Liver (tissue), 9 donors: ENCODE data around the gene CNNM2. TPM values are rescaled to one million over a fixed set of nuclear protein-coding genes. Genes with fewer than 3 reads are reported as not detected.
"Not testable (repeated sequence)": the region's sequence is repeated elsewhere in the genome, so short reads cannot be mapped to it uniquely, and the experiment has no call there.

Source experiments
- DNase-seq: peaks from one replicate; pipeline ENCODE4 v3.0.0-alpha.2; 2017; ENCODE audit warnings: low spot score
- H3K27ac ChIP-seq, 2 donors: one replicate each; pipeline ENCODE4 v1.7.0; 2013; ENCODE audit warnings: inconsistent platforms in 2 of 2, low read length in 2 of 2, control low read depth in 1 of 2, low read depth in 1 of 2, mild to moderate bottlenecking in 1 of 2
- H3K27me3 ChIP-seq, 4 donors: one replicate each; pipeline versions ENCODE4 v1.6.1 to v1.7.0; 2013; ENCODE audit warnings: low read length in 3 of 4, inconsistent platforms in 1 of 4, mild to moderate bottlenecking in 1 of 4, moderate library complexity in 1 of 4; ENCODE audit not compliant: control insufficient read depth in 4 of 4, insufficient read depth in 4 of 4
- H3K36me3 ChIP-seq, 4 donors: one replicate each; pipeline versions ENCODE4 v1.6.1 to v1.7.0; 2013; ENCODE audit warnings: low read length in 3 of 4, mild to moderate bottlenecking in 3 of 4, low read depth in 1 of 4, moderate library complexity in 1 of 4; ENCODE audit not compliant: control insufficient read depth in 4 of 4, insufficient read depth in 3 of 4
- H3K4me1 ChIP-seq, 4 donors: one replicate each; pipeline versions ENCODE4 v1.6.1 to v1.7.0; 2013; ENCODE audit warnings: low read length in 3 of 4, mild to moderate bottlenecking in 3 of 4, moderate library complexity in 1 of 4; ENCODE audit not compliant: control insufficient read depth in 4 of 4, insufficient read depth in 4 of 4
- H3K4me3 ChIP-seq, 3 donors: one replicate each; pipeline versions ENCODE4 v1.6.1 to v1.7.0; 2013; ENCODE audit warnings: low read length in 3 of 3, control low read depth in 1 of 3, low read depth in 1 of 3, mild to moderate bottlenecking in 1 of 3
- H3K9ac ChIP-seq, 2 donors: one replicate each; pipeline ENCODE4 v1.7.0; 2013; ENCODE audit warnings: low read length in 2 of 2, mild to moderate bottlenecking in 2 of 2, moderate library complexity in 2 of 2, control low read depth in 1 of 2, low read depth in 1 of 2
- H3K9me3 ChIP-seq, 4 donors: one replicate each; pipeline versions ENCODE4 v1.6.1 to v1.7.0; 2013; ENCODE audit warnings: low read length in 3 of 4; ENCODE audit not compliant: control insufficient read depth in 4 of 4
- EGR1 ChIP-seq, 2 donors: IDR thresholded peaks; 2 replicates each; pipeline ENCODE4 v1.6.1; 2016 to 2018; ENCODE audit warnings: antibody characterized with exemption in 2 of 2, low read depth in 2 of 2
- FOXA1 ChIP-seq: IDR thresholded peaks from 2 replicates; pipeline ENCODE4 v1.6.1; 2016; ENCODE audit warnings: antibody characterized with exemption
- FOXA2 ChIP-seq: IDR thresholded peaks from 2 replicates; pipeline ENCODE4 v1.6.1; 2016; ENCODE audit warnings: antibody characterized with exemption
- GABPA ChIP-seq, 2 donors: IDR thresholded peaks in 1 of 2; conservative IDR thresholded peaks in 1 of 2; 2 replicates each; pipeline ENCODE4 v1.6.1; 2016; ENCODE audit warnings: antibody characterized with exemption in 2 of 2, mild to moderate bottlenecking in 1 of 2, moderate library complexity in 1 of 2
- HNF4A ChIP-seq, 2 donors: conservative IDR thresholded peaks; 2 replicates each; pipeline ENCODE4 v1.6.1; 2016; ENCODE audit warnings: antibody characterized with exemption in 2 of 2, mild to moderate bottlenecking in 2 of 2
- HNF4G ChIP-seq: IDR thresholded peaks from 2 replicates; pipeline ENCODE4 v1.6.1; 2016; ENCODE audit warnings: antibody characterized with exemption
- JUND ChIP-seq, 2 donors: IDR thresholded peaks; 2 replicates each; pipeline ENCODE4 v1.6.1; 2016; ENCODE audit warnings: antibody characterized with exemption in 2 of 2
- NR2F2 ChIP-seq: IDR thresholded peaks from 2 replicates; pipeline ENCODE4 v1.6.1; 2016; ENCODE audit warnings: antibody characterized with exemption
- RAD21 ChIP-seq, 2 donors: IDR thresholded peaks; 2 replicates each; pipeline ENCODE4 v1.6.1; 2016; ENCODE audit warnings: antibody characterized with exemption in 2 of 2, mild to moderate bottlenecking in 2 of 2
- RXRA ChIP-seq, 2 donors: IDR thresholded peaks; 2 replicates each; pipeline ENCODE4 v1.6.1; 2017 to 2018; ENCODE audit warnings: antibody characterized with exemption in 2 of 2, mild to moderate bottlenecking in 1 of 2
- SP1 ChIP-seq: IDR thresholded peaks from 2 replicates; pipeline ENCODE4 v1.6.1; 2018; ENCODE audit warnings: antibody characterized with exemption, mild to moderate bottlenecking
- TAF1 ChIP-seq: conservative IDR thresholded peaks from 2 replicates; pipeline ENCODE4 v1.6.1; 2016; ENCODE audit warnings: antibody characterized with exemption, mild to moderate bottlenecking
- WGBS: extraction: QIAGEN DNeasy Blood & Tissue Kit; methylation state at CpG from one replicate; pipeline ENCODE4 v1.1.7; 2013; 5-methylcytosine and 5-hydroxymethylcytosine counted together
- polyA plus RNA-seq, 2 donors: library from polyadenylated mRNA; stranded (reverse) in 1 of 2; unstranded in 1 of 2; fragments of 200-250 nt in 1 of 2; fragments of >200 nt in 1 of 2; fragmentation: Nextera tagmentation in 1 of 2; extraction: Ambion mirVana in 1 of 2; gene quantifications; one replicate each; pipeline versions ENCODE4 v1.2.1 to v1.2.3, GENCODE V29; 2013 to 2015
- total RNA-seq, 2 donors: library from RNA; depleted of rRNA; stranded (reverse); fragments of >200 nt; gene quantifications; one replicate each; pipeline ENCODE4 v1.2.3, GENCODE V29; 2014
- TF ChIP-seq, protein P1 (sequence below): IDR thresholded peaks from 2 replicates; pipeline ENCODE4 v1.6.1; 2016; ENCODE audit warnings: antibody characterized with exemption
- TF ChIP-seq, protein P2 (sequence below): IDR thresholded peaks from 2 replicates; pipeline ENCODE4 v1.6.1; 2016; ENCODE audit warnings: antibody characterized with exemption
- TF ChIP-seq, protein P3 (sequence below): IDR thresholded peaks from 2 replicates; pipeline ENCODE4 v1.6.1; 2016; ENCODE audit warnings: antibody characterized with exemption, mild to moderate bottlenecking
- donor health status: healthy.
- donor health status: healthy.
- donor health status: healthy.
- donor health status: healthy.
- donor health status: healthy.

Gene CNNM2
- total and polyA plus RNA-seq, 4 donors = 2.0 to 10.8 (median 6.9) TPM

DNA sequence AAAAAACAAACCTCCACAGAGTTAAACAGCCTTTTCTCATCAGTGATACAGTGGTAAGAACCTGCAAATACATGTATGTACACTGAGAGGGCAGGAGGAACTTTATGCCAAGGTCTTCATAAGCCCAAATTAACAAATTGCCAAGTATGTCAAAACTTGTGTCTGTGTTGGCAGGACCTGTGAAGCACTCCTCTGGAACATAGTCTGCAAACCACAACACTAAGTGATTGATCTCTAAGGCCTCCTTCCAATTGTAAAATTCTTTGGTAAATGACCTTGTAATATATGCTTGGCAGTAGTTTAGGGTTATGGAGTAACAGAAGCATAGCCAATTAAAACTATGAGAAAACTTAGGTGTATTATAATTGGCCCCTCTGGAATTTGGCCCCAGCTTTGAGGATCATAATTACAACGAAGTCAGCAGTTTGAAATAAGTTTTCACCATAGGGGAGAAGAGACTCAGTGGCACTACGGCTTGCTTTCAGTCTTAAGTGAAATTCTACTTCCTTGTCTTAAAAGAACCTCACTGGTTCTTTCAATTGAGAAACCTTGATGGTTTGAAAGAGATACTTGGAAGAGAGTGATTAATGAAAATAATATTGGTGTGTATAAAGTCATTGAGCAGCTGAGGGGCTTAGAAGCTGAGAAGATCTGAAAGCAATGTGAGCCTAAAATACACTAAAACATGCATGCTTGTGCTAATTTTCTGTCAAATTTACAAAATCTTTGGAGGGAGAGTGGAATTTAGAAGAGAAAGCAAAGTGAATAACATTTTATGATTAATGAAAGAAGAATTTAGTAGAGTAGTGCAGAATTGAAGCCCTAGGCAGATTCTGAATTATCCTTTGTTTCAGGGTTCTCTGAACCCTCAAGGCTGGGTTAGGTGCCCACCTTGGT, 57.6 kb downstream of the CNNM2 start:
- 28% methylated on average over 2 of the region's 2 CpGs for WGBS
- Histone ChIP-seq H3K9ac (no peak overlapping the region), H3K27ac (peak overlapping the region in 1 of 2 donors; percentile 28), H3K9me3 (no peaks in the 10 kb centered on the region), H3K4me3 (no peak overlapping the region), H3K4me1 (peaks cover 3 to 20% (median 14%) of the 10 kb centered on the region in 4 donors), H3K36me3 (no peaks in the 10 kb centered on the region), H3K27me3 (no peaks in the 10 kb centered on the region)
- TF ChIP-seq, protein P1, sequence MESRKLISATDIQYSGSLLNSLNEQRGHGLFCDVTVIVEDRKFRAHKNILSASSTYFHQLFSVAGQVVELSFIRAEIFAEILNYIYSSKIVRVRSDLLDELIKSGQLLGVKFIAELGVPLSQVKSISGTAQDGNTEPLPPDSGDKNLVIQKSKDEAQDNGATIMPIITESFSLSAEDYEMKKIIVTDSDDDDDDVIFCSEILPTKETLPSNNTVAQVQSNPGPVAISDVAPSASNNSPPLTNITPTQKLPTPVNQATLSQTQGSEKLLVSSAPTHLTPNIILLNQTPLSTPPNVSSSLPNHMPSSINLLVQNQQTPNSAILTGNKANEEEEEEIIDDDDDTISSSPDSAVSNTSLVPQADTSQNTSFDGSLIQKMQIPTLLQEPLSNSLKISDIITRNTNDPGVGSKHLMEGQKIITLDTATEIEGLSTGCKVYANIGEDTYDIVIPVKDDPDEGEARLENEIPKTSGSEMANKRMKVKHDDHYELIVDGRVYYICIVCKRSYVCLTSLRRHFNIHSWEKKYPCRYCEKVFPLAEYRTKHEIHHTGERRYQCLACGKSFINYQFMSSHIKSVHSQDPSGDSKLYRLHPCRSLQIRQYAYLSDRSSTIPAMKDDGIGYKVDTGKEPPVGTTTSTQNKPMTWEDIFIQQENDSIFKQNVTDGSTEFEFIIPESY = no peak
- TF ChIP-seq EGR1 (IDR thresholded peaks at IDR 0.05; ENCODE audit: low read depth in 2 of 2) (no peak), FOXA2 (no peak), GABPA (IDR thresholded peaks at IDR 0.05 in 1 of 2, conservative IDR thresholded peaks at IDR 0.05 in 1 of 2) (no peak), JUND (IDR thresholded peaks at IDR 0.05) (no peak), RXRA (IDR thresholded peaks at IDR 0.05) (peak in 1 of 2 donors; percentile 5), HNF4G (peak; percentile 6), NR2F2 (no peak), RAD21 (IDR thresholded peaks at IDR 0.05) (peak in 1 of 2 donors; percentile 18), TAF1 (no peak), HNF4A (conservative IDR thresholded peaks at IDR 0.05) (peak; percentile 32 to 47), SP1 (peak; percentile 12), FOXA1 (no peak)
- TF ChIP-seq, protein P2, sequence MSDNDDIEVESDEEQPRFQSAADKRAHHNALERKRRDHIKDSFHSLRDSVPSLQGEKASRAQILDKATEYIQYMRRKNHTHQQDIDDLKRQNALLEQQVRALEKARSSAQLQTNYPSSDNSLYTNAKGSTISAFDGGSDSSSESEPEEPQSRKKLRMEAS = no peak
- TF ChIP-seq, protein P3, sequence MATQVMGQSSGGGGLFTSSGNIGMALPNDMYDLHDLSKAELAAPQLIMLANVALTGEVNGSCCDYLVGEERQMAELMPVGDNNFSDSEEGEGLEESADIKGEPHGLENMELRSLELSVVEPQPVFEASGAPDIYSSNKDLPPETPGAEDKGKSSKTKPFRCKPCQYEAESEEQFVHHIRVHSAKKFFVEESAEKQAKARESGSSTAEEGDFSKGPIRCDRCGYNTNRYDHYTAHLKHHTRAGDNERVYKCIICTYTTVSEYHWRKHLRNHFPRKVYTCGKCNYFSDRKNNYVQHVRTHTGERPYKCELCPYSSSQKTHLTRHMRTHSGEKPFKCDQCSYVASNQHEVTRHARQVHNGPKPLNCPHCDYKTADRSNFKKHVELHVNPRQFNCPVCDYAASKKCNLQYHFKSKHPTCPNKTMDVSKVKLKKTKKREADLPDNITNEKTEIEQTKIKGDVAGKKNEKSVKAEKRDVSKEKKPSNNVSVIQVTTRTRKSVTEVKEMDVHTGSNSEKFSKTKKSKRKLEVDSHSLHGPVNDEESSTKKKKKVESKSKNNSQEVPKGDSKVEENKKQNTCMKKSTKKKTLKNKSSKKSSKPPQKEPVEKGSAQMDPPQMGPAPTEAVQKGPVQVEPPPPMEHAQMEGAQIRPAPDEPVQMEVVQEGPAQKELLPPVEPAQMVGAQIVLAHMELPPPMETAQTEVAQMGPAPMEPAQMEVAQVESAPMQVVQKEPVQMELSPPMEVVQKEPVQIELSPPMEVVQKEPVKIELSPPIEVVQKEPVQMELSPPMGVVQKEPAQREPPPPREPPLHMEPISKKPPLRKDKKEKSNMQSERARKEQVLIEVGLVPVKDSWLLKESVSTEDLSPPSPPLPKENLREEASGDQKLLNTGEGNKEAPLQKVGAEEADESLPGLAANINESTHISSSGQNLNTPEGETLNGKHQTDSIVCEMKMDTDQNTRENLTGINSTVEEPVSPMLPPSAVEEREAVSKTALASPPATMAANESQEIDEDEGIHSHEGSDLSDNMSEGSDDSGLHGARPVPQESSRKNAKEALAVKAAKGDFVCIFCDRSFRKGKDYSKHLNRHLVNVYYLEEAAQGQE = no peak
- DNase-seq = no peak

DNA sequence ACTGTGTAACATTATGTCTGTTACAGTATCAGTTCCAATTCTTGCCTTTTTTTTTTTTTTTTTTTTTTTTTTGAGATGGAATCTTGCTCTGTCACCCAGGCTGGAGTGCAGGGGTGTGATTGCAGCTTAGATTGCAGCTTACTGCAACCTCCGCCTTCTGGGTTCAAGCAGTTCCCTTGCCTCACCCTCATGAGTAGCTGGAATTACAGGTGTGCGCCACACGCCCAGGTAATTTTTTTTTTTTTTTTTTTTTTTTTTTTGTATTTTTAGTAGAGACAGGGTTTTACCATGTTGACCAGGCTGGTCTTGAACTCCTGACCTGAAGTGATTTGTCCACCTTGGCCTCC, 58.3 kb downstream of the CNNM2 start:
- DNase-seq, H3K4me3 ChIP-seq, H3K9ac ChIP-seq, H3K9me3 ChIP-seq, H3K36me3 ChIP-seq, H3K27ac ChIP-seq, H3K27me3 ChIP-seq: not testable (repeated sequence)
- 90% methylated on average over 3 of the region's 3 CpGs for WGBS
- peaks cover 3 to 20% (median 14%) of the 10 kb centered on the region in 4 donors for H3K4me1 ChIP-seq
